Ovary (tissue), 9 donors: ENCODE data around the gene FOXRED1. TPM values are rescaled to one million over a fixed set of nuclear protein-coding genes. Genes with fewer than 3 reads are reported as not detected.

Source experiments
- DNase-seq, 5 donors: peaks; one replicate each; pipeline ENCODE4 v3.0.0-alpha.2; 2019 to 2020
- H3K27ac ChIP-seq, 2 donors: fragments of 200-600 bp; one replicate each; pipeline versions ENCODE4 v1.5.1 to v1.8.0; 2019 to 2022
- H3K27me3 ChIP-seq: fragments of 200-600 bp; one replicate; pipeline ENCODE4 v1.8.0; 2022
- H3K36me3 ChIP-seq: fragments of 200-600 bp; sonication (generic); one replicate; pipeline ENCODE4 v1.5.1; 2019
- H3K4me1 ChIP-seq: one replicate; pipeline ENCODE4 v1.8.1; 2013; ENCODE audit warnings: mild to moderate bottlenecking, moderate library complexity; ENCODE audit not compliant: insufficient read depth
- H3K4me3 ChIP-seq: fragments of 200-600 bp; sonication (generic); one replicate; pipeline ENCODE4 v1.5.1; 2017
- H3K9me3 ChIP-seq, 2 donors: fragments of 200-600 bp in 1 of 2; sonication (generic) in 1 of 2; one replicate each; pipeline versions ENCODE4 v1.5.1 to v1.8.1; 2013 to 2019; ENCODE audit warnings: mild to moderate bottlenecking in 1 of 2, moderate library complexity in 1 of 2
- EP300 ChIP-seq: sonication (generic); formaldehyde crosslinking; IDR thresholded peaks from one replicate; pipeline ENCODE4 v1.6.1; 2017; ENCODE audit warnings: antibody characterized with exemption
- POLR2A ChIP-seq: fragments of 450-650 bp; IDR thresholded peaks from one replicate; pipeline ENCODE4 v1.6.1; 2017; ENCODE audit warnings: antibody characterized with exemption, mild to moderate bottlenecking, moderate library complexity
- WGBS, 3 donors: extraction: QIAGEN DNeasy Blood & Tissue Kit in 1 of 3; methylation state at CpG; one replicate each; pipeline versions ENCODE4 v1.1.5 to v1.1.7; 2013 to 2017; 5-methylcytosine and 5-hydroxymethylcytosine counted together
- intact Hi-C, 4 donors: fragments of 100-400 bp; cut with DNase I; formaldehyde crosslinking; loops; one replicate each; pipeline versions ENCODE4 v1.11.0 to v1.15.1; 2022 to 2023
- polyA plus RNA-seq, 2 donors: library from polyadenylated mRNA; stranded (reverse); fragments of 200-250 nt in 1 of 2; fragments of 350-450 nt in 1 of 2; fragmentation: Illumina TruSeq in 1 of 2; extraction: RNeasy Lipid Tissue Mini Kit (QIAGEN cat#74804) in 1 of 2; gene quantifications; one replicate each; pipeline ENCODE4 v1.2.3, GENCODE V29; 2013 to 2014
- total RNA-seq, 7 donors: library from RNA; depleted of rRNA in 2 of 7; stranded (reverse); fragments of >200 nt in 2 of 7; fragmentation: NEBNext Ultra II Directional in 3 of 7; extraction: Animal tissue kit (Norgen Biotek cat#: 25700) in 3 of 7; gene quantifications; one replicate each; pipeline versions ENCODE4 v1.1.0 to v1.2.4, GENCODE V29; 2016 to 2023
- TF ChIP-seq, protein P1 (sequence below), 3 donors: fragments of 450-650 bp in 2 of 3; fragments of 200-600 bp in 1 of 3; IDR thresholded peaks; one replicate each; pipeline versions ENCODE4 v1.5.1 to v1.8.0; 2016 to 2022; ENCODE audit warnings: antibody characterized with exemption in 3 of 3, mild to moderate bottlenecking in 1 of 3
- donor health status: DM: no; HTN: no; CAD: no; lungs with moderate emphysema.
- donor health status: DM: no; HTN: no; CAD: no.
- donor health status: Bipolar disorder and iron deficiency.
- donor health status: DM: yes; HTN: yes; CAD: no.
- donor health status: DM: no; HTN: no; CAD: no.
- donor health status: DM: yes; HTN: yes; CAD: no.

Gene FOXRED1
- total and polyA plus RNA-seq, 9 donors: 10.3 to 24.8 (median 17.3) TPM

DNA sequence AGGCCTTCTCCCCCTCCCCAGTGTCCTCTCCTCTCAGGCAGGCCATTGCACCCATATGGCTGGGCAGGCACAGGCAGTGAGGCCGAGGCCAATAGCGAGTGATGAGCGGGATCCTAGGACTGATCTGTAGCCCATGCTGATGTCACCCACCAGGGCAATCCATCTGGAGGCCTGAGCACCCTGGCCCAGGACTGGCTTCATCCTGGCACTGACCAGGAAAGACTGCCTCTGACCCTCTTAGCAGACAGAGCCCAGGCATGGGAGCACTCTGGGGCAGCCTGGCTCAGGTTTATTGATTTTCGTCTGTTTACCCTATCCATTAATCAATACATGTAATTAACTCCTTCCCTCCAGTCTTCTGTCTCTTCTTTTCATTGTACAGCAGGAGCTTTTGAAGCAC lies 8.8 kb downstream of the FOXRED1 start:
- TF ChIP-seq POLR2A: no peak
- no peak for TF ChIP-seq EP300
- TF ChIP-seq, protein P1, sequence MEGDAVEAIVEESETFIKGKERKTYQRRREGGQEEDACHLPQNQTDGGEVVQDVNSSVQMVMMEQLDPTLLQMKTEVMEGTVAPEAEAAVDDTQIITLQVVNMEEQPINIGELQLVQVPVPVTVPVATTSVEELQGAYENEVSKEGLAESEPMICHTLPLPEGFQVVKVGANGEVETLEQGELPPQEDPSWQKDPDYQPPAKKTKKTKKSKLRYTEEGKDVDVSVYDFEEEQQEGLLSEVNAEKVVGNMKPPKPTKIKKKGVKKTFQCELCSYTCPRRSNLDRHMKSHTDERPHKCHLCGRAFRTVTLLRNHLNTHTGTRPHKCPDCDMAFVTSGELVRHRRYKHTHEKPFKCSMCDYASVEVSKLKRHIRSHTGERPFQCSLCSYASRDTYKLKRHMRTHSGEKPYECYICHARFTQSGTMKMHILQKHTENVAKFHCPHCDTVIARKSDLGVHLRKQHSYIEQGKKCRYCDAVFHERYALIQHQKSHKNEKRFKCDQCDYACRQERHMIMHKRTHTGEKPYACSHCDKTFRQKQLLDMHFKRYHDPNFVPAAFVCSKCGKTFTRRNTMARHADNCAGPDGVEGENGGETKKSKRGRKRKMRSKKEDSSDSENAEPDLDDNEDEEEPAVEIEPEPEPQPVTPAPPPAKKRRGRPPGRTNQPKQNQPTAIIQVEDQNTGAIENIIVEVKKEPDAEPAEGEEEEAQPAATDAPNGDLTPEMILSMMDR (IDR thresholded peaks at IDR 0.05): no peak
- 90 to 96% (median 91%) methylated on average over 4 of the region's 4 CpGs for whole genome bisulfite sequencing, 3 donors
- H3K27me3 ChIP-seq: no peaks in the 10 kb centered on the region
- no peak overlapping the region for H3K27ac ChIP-seq
- H3K36me3 ChIP-seq: no peaks in the 10 kb centered on the region
- no peak overlapping the region for H3K4me3 ChIP-seq
- no peaks in the 10 kb centered on the region for H3K4me1 ChIP-seq
- intact Hi-C loops: no loop called here
- no peak for DNase-seq
- no peaks in the 10 kb centered on the region for H3K9me3 ChIP-seq

GRCh38 chr11:126279191-126279590 lies 10.2 kb downstream of the FOXRED1 start:
- TF ChIP-seq EP300 (no peak), POLR2A (no peak)
- TF ChIP-seq, protein P1 (IDR thresholded peaks at IDR 0.05): no peak
- WGBS, 3 donors: 74 to 83% (median 74%) methylated on average over 8 of the region's 8 CpGs

DNA sequence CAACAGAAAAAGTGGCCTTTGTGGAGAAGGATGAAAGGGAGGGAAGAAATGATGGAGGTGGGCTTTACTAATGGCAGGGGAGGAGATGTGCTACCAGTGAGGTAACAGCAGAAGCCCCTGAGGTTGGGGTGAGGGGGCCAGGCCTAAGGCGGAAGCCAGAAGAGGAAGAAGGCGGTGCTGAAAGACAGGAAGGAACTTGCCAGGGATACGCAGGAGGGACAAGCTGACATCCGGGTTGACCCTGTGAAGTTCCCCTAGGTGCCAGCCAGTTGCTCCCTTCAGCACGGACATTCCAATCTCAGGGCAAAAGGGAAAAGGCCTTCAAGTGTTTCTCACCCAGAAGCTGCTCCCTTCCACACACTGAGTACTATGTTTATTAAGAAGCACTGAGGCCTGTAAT lies 11.6 kb downstream of the FOXRED1 start:
- DNase-seq: no peak
- no peaks in the 10 kb centered on the region for H3K9me3 ChIP-seq
- intact Hi-C loops: loop anchor here in 1 of 4 donors (5.0 kb wide), 1 partner anchor 68 kb away; the partner anchor contains the start of genes FAM118B and RPUSD4
- H3K4me1 ChIP-seq: peaks cover 4% of the 10 kb centered on the region
- no peaks in the 10 kb centered on the region for H3K27me3 ChIP-seq
- H3K36me3 ChIP-seq: no peaks in the 10 kb centered on the region
- H3K27ac ChIP-seq: no peak overlapping the region
- WGBS, 3 donors: 68 to 81% (median 80%) methylated on average over 5 of the region's 5 CpGs
- TF ChIP-seq, protein P1 (IDR thresholded peaks at IDR 0.05): no peak
- TF ChIP-seq EP300 (no peak), POLR2A (no peak)
- H3K4me3 ChIP-seq: no peak overlapping the region

More at GRCh38 chr11:126279191-126279590, 10.2 kb downstream of the FOXRED1 start:
- Histone ChIP-seq H3K4me3 (no peak overlapping the region), H3K4me1 (peaks cover 3% of the 10 kb centered on the region), H3K9me3 (no peaks in the 10 kb centered on the region), H3K36me3 (no peaks in the 10 kb centered on the region), H3K27me3 (no peaks in the 10 kb centered on the region), H3K27ac (no peak overlapping the region)
- DNase-seq: no peak
- intact Hi-C loops: no loop called here

GRCh38 chr11:126281245-126281644 lies 12.3 kb downstream of the FOXRED1 start:
- H3K4me3 ChIP-seq: no peak overlapping the region
- peaks cover 4% of the 10 kb centered on the region for H3K4me1 ChIP-seq
- no peak for TF ChIP-seq EP300
- no peak for TF ChIP-seq POLR2A
- TF ChIP-seq, protein P1 (IDR thresholded peaks at IDR 0.05): no peak
- H3K27me3 ChIP-seq: no peaks in the 10 kb centered on the region
- no peak for DNase-seq
- intact Hi-C loops: loop anchor here in 1 of 4 donors (5.0 kb wide), 1 partner anchor 69 kb away; the partner anchor contains the start of genes FAM118B and RPUSD4
- no peaks in the 10 kb centered on the region for H3K36me3 ChIP-seq
- WGBS, 3 donors: 60 to 79% (median 70%) methylated on average over 6 of the region's 6 CpGs
- H3K9me3 ChIP-seq: no peaks in the 10 kb centered on the region
- peak overlapping the region in 1 of 2 donors; percentile 10 for H3K27ac ChIP-seq
